RWPE1 (cell line): Measurements from ENCODE around the gene NEUROG2.

ENCODE experiments used
- CTCF ChIA-PET: fragments of 350-600 bp; sonication (Branson Sonifier 250); formaldehyde crosslinking; extraction: SDS; loops from one replicate; lab custom pipeline; 2021; lab: Yijun Ruan, JAX
- POLR2A ChIA-PET: fragments of 400-600 bp; formaldehyde crosslinking; extraction: SDS; loops from one replicate; lab custom pipeline; 2020; ENCODE audit warnings: antibody characterized with exemption; ENCODE audit not compliant: low non-redundant PET; lab: Yijun Ruan, JAX
- DNase-seq: peaks from one replicate; pipeline ENCODE4 v3.0.0; 2012; ENCODE audit warnings: low spot score
- H3K27ac ChIP-seq: fragments of 450-650 bp; 2 replicates; pipeline ENCODE4 v1.5.1; 2017
- TF ChIP-seq, protein P1 (sequence below): fragments of 450-650 bp; conservative IDR thresholded peaks from 2 replicates; pipeline ENCODE4 v1.5.1; 2017; ENCODE audit warnings: low read depth, mild to moderate bottlenecking

The NEUROG2 gene

DNA sequence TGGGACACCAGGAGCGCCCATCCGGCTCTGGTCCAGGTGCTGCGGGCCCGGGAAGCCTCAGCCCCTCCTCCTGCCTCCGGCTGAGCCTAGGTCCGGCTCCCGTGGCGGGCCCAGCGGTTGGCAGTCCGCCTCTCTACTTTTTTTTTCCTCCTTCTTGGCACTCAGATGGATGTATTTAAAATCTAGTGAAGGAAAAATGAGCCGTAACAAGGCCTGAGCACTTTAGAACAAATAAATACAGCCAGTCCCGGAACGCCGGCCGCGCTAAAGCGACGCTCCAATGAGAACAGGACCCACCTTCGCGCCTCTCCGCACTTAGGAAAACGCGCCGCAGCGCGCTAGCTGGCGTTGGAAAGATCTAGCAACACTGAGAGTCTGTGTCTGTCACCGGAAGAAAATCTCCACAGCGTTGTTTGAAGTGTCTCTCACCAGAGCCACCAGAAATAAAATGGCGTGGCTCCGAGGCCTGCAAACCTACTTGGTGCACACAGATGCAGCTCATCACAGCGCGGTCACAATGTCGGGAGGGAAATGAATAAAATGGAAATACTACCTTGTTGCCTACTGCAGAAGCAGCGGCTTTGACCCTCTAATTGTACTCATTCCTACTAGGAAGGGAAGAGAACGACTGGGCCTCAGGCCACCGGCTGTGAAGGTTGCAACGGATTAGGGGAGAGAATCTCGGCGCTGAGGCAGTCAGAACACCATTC is 4.7 kb downstream of the NEUROG2 start:
- no peak for DNase-seq
- TF ChIP-seq, protein P1, sequence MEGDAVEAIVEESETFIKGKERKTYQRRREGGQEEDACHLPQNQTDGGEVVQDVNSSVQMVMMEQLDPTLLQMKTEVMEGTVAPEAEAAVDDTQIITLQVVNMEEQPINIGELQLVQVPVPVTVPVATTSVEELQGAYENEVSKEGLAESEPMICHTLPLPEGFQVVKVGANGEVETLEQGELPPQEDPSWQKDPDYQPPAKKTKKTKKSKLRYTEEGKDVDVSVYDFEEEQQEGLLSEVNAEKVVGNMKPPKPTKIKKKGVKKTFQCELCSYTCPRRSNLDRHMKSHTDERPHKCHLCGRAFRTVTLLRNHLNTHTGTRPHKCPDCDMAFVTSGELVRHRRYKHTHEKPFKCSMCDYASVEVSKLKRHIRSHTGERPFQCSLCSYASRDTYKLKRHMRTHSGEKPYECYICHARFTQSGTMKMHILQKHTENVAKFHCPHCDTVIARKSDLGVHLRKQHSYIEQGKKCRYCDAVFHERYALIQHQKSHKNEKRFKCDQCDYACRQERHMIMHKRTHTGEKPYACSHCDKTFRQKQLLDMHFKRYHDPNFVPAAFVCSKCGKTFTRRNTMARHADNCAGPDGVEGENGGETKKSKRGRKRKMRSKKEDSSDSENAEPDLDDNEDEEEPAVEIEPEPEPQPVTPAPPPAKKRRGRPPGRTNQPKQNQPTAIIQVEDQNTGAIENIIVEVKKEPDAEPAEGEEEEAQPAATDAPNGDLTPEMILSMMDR: no peak

DNA sequence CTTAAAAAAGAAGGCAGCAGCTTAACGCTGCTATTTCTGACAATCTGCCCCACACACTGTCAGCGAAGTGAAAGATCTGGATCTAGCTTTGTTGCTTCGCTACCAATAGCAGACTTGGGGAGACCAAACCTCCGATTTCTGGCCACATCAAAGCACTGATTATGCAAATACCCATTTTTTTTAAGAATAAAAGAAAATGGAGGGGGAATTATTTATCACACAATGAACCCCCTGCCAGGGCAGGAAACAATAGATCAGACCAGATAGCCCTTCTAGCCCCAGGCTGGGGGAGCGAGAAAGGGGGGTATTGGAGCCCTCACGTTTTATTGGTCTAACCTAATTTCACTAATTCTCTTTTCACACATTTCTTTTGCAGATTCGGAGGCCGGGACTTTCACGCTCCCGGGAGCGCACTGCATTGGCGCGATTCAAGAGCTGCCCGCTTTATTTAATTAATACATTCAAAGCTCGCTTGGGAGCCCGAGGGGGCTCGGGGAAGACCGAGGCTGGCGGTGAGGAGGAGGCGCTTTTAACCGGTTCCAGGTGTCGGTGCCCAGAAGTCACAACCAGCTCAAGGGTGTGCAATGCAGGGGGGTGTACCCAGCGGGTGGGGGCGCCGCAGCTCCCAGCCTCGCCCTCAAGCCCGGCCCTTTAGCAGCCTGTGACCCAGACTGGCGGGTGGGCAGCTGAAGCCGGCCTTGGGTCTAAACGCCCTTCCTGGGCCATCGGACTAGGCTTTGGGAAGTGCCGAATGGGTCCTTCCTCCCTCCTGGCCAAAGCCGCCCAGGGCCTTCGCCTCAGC is 5.5 kb downstream of the NEUROG2 start:
- POLR2A ChIA-PET: no interaction called here
- CTCF ChIA-PET: interaction anchor here (0.6 to 0.7 kb wide), 2 partner anchors 14 to 281 kb away, joined by 3 read pairs; no protein-coding TSS in a partner anchor
- H3K27ac ChIP-seq: no peak overlapping the region
- DNase-seq: no peak
- TF ChIP-seq, protein P1: no peak

More for the DNA sequence above, 4.7 kb downstream of the NEUROG2 start:
- POLR2A ChIA-PET: no interaction called here
- CTCF ChIA-PET: no interaction called here
- H3K27ac ChIP-seq: no peak overlapping the region

DNA sequence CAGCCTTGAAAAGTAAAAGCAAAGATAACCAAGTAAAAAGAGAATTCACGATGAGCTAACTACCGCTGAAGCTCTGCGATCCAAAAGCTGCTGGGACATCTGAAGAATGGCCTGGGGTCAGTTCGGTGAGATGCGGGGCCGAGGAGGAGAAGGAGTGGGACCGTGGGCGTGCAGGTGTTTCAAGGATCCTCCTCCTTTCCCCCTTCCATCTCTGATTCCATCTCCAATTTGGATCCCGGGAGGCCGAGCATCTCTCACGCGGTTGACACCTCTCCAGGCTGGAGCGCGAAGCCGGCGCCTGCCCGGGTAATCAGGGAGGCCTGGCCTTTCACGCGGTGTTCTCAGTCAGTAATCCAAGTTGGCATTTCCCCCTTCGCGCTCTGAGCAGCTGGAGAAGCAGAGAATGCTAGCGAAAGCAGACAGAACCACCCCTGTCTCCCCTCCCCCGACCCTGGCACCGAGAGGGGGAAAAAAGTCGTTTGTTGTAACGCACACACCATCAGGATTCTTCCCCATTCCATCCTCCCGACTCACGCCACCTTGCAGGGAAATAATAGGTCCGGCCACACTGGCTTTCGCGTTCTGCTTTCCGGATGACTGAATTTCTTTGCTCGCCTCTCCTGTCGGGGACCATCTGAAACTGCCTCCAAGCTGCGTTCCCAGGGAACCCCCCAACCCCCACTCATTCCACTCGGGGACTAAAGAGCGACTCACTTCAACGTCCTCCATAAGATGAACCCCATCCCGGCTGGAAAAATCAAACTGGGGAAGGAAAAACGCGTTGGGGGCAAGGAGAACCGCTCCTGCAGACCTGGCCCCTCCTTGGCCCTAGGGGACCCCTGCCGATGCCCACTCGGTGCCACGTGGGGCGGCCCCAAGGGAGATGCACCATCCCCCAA is 6.5 kb downstream of the NEUROG2 start:
- no peak overlapping the region for H3K27ac ChIP-seq
- no peak for DNase-seq
- CTCF ChIA-PET: interaction anchor here (0.7 to 1.5 kb wide), 2 partner anchors 15 kb away, joined by 3 to 5 read pairs; no protein-coding TSS in a partner anchor
- TF ChIP-seq, protein P1: no peak
- POLR2A ChIA-PET: no interaction called here

DNA sequence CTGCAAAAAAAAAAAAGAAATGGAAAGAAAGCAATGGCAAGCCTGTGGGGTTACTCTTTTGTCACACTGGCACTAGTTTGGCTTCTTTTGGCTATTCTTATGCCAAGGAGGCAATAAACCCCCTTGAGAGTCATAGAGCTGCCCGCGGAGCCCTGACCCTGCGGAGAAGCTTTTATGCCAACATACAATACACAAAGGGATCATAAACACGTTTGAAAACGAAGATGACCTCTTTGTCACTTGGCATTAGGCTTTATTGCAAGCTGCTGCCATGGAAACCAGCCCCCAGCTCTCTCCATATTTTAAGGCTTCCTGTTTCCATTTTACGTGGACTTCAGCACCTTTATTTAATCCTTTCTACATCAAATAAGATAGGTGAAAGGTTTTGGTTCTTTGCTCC is 7.6 kb downstream of the NEUROG2 start:
- ChIA-PET POLR2A (no interaction called here), CTCF (interaction anchor here (1.5 kb wide), 1 partner anchor 16 kb away, joined by 5 read pairs; no protein-coding TSS in a partner anchor)
- no peak overlapping the region for H3K27ac ChIP-seq
- TF ChIP-seq, protein P1: no peak
- no peak for DNase-seq

DNA sequence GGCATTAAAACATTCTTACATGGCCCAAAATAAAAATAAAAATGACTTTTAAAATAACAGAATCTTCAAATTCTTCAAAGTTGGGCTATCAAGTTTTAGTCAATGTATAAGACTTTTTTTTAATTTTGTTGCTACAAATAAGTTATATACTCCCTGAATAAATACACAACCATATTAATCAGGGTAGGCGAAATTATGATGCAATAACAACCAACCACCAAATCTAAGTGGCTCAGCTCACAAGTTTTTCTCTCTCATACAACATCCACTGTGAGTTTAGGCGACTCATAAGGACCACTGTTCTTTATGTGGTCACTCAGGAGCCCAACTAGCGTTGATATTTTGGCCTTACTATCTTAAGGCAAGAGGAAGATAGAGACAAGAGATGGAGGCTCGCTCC is 11.2 kb downstream of the NEUROG2 start:
- ChIA-PET POLR2A (no interaction called here), CTCF (no interaction called here)
- no peak overlapping the region for H3K27ac ChIP-seq
- DNase-seq: no peak
- TF ChIP-seq, protein P1: no peak
